H9 (cell line): Measurements from ENCODE around the gene DSCAM. TPM values are rescaled to one million over a fixed set of nuclear protein-coding genes. Genes with fewer than 3 reads are reported as not detected.

ENCODE experiments used
- DNase-seq: peaks from one replicate; pipeline ENCODE4 v3.0.0-alpha.2; 2017
- H2AFZ ChIP-seq: one replicate; pipeline ENCODE4 v1.6.1; 2013; ENCODE audit warnings: mild to moderate bottlenecking, low read length, control low read depth, moderate library complexity
- H2AK5ac ChIP-seq: 2 replicates; pipeline ENCODE4 v1.6.1; 2013; ENCODE audit warnings: low read length, control low read depth, mixed read lengths; ENCODE audit not compliant: insufficient read length
- H2BK120ac ChIP-seq: one replicate; pipeline ENCODE4 v1.6.1; 2013; ENCODE audit warnings: low read depth, mild to moderate bottlenecking, low read length, control low read depth, inconsistent platforms; ENCODE audit not compliant: poor library complexity, severe bottlenecking
- H2BK12ac ChIP-seq: 2 replicates; pipeline ENCODE4 v1.6.1; 2013; ENCODE audit warnings: low read length, control low read depth, mixed read lengths, low read depth; ENCODE audit not compliant: insufficient read length
- H2BK15ac ChIP-seq: 2 replicates; pipeline ENCODE4 v1.6.1; 2013; ENCODE audit warnings: low read depth, low read length, control low read depth
- H2BK20ac ChIP-seq: one replicate; pipeline ENCODE4 v1.6.1; 2013; ENCODE audit warnings: low read depth, mild to moderate bottlenecking, low read length, control low read depth, inconsistent platforms; ENCODE audit not compliant: poor library complexity, severe bottlenecking
- H2BK5ac ChIP-seq: 2 replicates; pipeline ENCODE4 v1.6.1; 2013; ENCODE audit warnings: low read length, control low read depth, mixed read lengths; ENCODE audit not compliant: insufficient read length
- H3K14ac ChIP-seq: 2 replicates; pipeline ENCODE4 v1.6.1; 2013; ENCODE audit warnings: low read length, control low read depth; ENCODE audit not compliant: insufficient read depth
- H3K18ac ChIP-seq: 2 replicates; pipeline ENCODE4 v1.6.1; 2013; ENCODE audit warnings: low read depth, mild to moderate bottlenecking, mixed read lengths, low read length, control low read depth; ENCODE audit not compliant: insufficient read length
- H3K23ac ChIP-seq: 2 replicates; pipeline ENCODE4 v1.6.1; 2013; ENCODE audit warnings: low read length, control low read depth, mixed read lengths, low read depth; ENCODE audit not compliant: insufficient read length
- H3K23me2 ChIP-seq: 2 replicates; pipeline ENCODE4 v1.6.1; 2013; ENCODE audit warnings: low read depth, mild to moderate bottlenecking, mixed read lengths, low read length, control low read depth; ENCODE audit not compliant: insufficient read length, poor library complexity, severe bottlenecking
- H3K27ac ChIP-seq: 2 replicates; pipeline ENCODE4 v1.5.1; 2013; ENCODE audit warnings: low read length, control low read depth, mixed read lengths, low read depth; ENCODE audit not compliant: insufficient read length
- H3K27me3 ChIP-seq: 2 replicates; pipeline ENCODE4 v1.6.1; 2013; ENCODE audit warnings: low read length, control low read depth, inconsistent platforms; ENCODE audit not compliant: insufficient read depth
- H3K4ac ChIP-seq: 2 replicates; pipeline ENCODE4 v1.6.1; 2013; ENCODE audit warnings: low read depth, mild to moderate bottlenecking, control low read depth, inconsistent platforms, low read length, moderate library complexity
- H3K4me1 ChIP-seq: 2 replicates; pipeline ENCODE4 v1.6.1; 2013; ENCODE audit warnings: low read length, control low read depth, inconsistent platforms; ENCODE audit not compliant: insufficient read depth
- H3K4me2 ChIP-seq: 2 replicates; pipeline ENCODE4 v1.6.1; 2013; ENCODE audit warnings: low read length, control low read depth, mixed read lengths; ENCODE audit not compliant: insufficient read length, insufficient read depth
- H3K56ac ChIP-seq: 2 replicates; pipeline ENCODE4 v1.6.1; 2013; ENCODE audit warnings: low read depth, mild to moderate bottlenecking, mixed read lengths, low read length, control low read depth; ENCODE audit not compliant: insufficient read length
- H3K79me1 ChIP-seq: 2 replicates; pipeline ENCODE4 v1.6.1; 2013; ENCODE audit warnings: low read depth, mild to moderate bottlenecking, moderate library complexity, low read length, control low read depth, inconsistent platforms; ENCODE audit not compliant: insufficient read depth, poor library complexity, severe bottlenecking
- H3K79me2 ChIP-seq: 2 replicates; pipeline ENCODE4 v1.6.1; 2013; ENCODE audit warnings: low read length, control low read depth, inconsistent platforms; ENCODE audit not compliant: insufficient read depth
- H3K9ac ChIP-seq: 2 replicates; pipeline ENCODE4 v1.6.1; 2013; ENCODE audit warnings: low read length, control low read depth, mixed read lengths; ENCODE audit not compliant: insufficient read length; ENCODE audit errors: extremely low read depth
- H3K9me3 ChIP-seq: one replicate; pipeline ENCODE4 v1.6.1; 2013; ENCODE audit warnings: low read depth, low read length, inconsistent platforms; ENCODE audit not compliant: control insufficient read depth
- H3T11ph ChIP-seq: one replicate; pipeline ENCODE4 v1.6.1; 2013; ENCODE audit warnings: mild to moderate bottlenecking, low read length, control low read depth, inconsistent platforms
- H4K20me1 ChIP-seq: one replicate; pipeline ENCODE4 v1.6.1; 2013; ENCODE audit not compliant: control insufficient read depth, insufficient read length, insufficient read depth
- H4K5ac ChIP-seq: 2 replicates; pipeline ENCODE4 v1.6.1; 2013; ENCODE audit warnings: low read depth, mild to moderate bottlenecking, mixed read lengths, low read length, control low read depth; ENCODE audit not compliant: insufficient read length
- H4K8ac ChIP-seq: replicated peaks from 2 replicates; pipeline ENCODE4 v1.6.1; 2013; ENCODE audit warnings: low read length, control low read depth, mixed read lengths, low read depth; ENCODE audit not compliant: insufficient read length
- H4K91ac ChIP-seq: 2 replicates; pipeline ENCODE4 v1.6.1; 2013; ENCODE audit warnings: low read depth, mild to moderate bottlenecking, moderate library complexity, mixed read lengths, low read length, control low read depth; ENCODE audit not compliant: insufficient read length
- H3K27ac Mint-ChIP-seq, 3 experiments: 2 replicates in 2 of 3; 3 replicates in 1 of 3; pipeline ENCODE4 v1.8.0; 2020 to 2021; ENCODE audit warnings: mixed read lengths in 3 of 3, mild to moderate bottlenecking in 1 of 3, moderate library complexity in 1 of 3
- H3K27me3 Mint-ChIP-seq: 2 replicates; pipeline ENCODE4 v1.8.0; 2021; ENCODE audit warnings: low read depth, mild to moderate bottlenecking, moderate library complexity, mixed read lengths
- H3K36me3 Mint-ChIP-seq, 3 experiments: 2 replicates in 2 of 3; 3 replicates in 1 of 3; pipeline ENCODE4 v1.8.0; 2020 to 2021; ENCODE audit warnings: low read depth in 3 of 3, mixed read lengths in 3 of 3; ENCODE audit not compliant: insufficient read depth in 1 of 3
- H3K4me1 Mint-ChIP-seq, 2 experiments: 2 replicates each; pipeline ENCODE4 v1.8.0; 2020; ENCODE audit warnings: mixed read lengths in 2 of 2
- H3K4me3 Mint-ChIP-seq, 2 experiments: 2 replicates in 1 of 2; 3 replicates in 1 of 2; pipeline ENCODE4 v1.8.0; 2020 to 2021; ENCODE audit warnings: mild to moderate bottlenecking in 2 of 2, mixed read lengths in 2 of 2, moderate library complexity in 1 of 2
- H3K9me3 Mint-ChIP-seq, 2 experiments: 2 replicates in 1 of 2; 3 replicates in 1 of 2; pipeline ENCODE4 v1.8.0; 2020; ENCODE audit warnings: mild to moderate bottlenecking in 2 of 2, mixed read lengths in 2 of 2, moderate library complexity in 1 of 2
- WGBS: extraction: QIAGEN DNeasy Blood & Tissue Kit; methylation state at CpG from one replicate; pipeline ENCODE4 v1.1.7; 2013; ENCODE audit warnings: missing lambda C conversion rate, low lambda C conversion rate, mixed read lengths; ENCODE audit not compliant: insufficient read length; ENCODE audit errors: extremely low coverage; 5-methylcytosine and 5-hydroxymethylcytosine counted together
- total RNA-seq: library from RNA; stranded (reverse); gene quantifications from 2 replicates; pipeline ENCODE4 v1.2.1, GENCODE V29; 2021
- TF ChIP-seq, protein P1 (sequence below): fragments of 200-600 bp; sonication (generic); conservative IDR thresholded peaks from 3 replicates; pipeline ENCODE4 v1.8.0; 2021; ENCODE audit warnings: antibody characterized with exemption, mild to moderate bottlenecking

The DSCAM gene
- total RNA-seq, 1 experiment from 2014 or later = 0.17 TPM

GRCh38 chr21:40639616-40640194, 207.3 kb downstream of the DSCAM start:
- H4K5ac ChIP-seq = no peak overlapping the region
- H2AK5ac ChIP-seq = no peak overlapping the region
- no peaks in the 10 kb centered on the region for H3K27me3 ChIP-seq
- no peak overlapping the region for H3K4ac ChIP-seq
- Mint-ChIP-seq H3K4me1 (0 out of 4 replicates have a peak, but pooled peaks cover 0 to 2% of the 10 kb centered on the region in 2 experiments), H3K4me3 (no peak overlapping the region), H3K27me3 (peaks cover 1% of the 10 kb centered on the region; the same call in 1 of the 2 replicates), H3K9me3 (peaks cover 0 to 6% of the 10 kb centered on the region in 2 experiments; a peak in 3 of 5 replicates), H3K36me3 (no peaks in the 10 kb centered on the region), H3K27ac (no peak overlapping the region)
- no peaks in the 10 kb centered on the region for H3K9me3 ChIP-seq
- no CpG with 5 or more reads among the region's 6 CpGs for WGBS
- no peak overlapping the region for H2BK20ac ChIP-seq
- no peak for DNase-seq
- TF ChIP-seq, protein P1, sequence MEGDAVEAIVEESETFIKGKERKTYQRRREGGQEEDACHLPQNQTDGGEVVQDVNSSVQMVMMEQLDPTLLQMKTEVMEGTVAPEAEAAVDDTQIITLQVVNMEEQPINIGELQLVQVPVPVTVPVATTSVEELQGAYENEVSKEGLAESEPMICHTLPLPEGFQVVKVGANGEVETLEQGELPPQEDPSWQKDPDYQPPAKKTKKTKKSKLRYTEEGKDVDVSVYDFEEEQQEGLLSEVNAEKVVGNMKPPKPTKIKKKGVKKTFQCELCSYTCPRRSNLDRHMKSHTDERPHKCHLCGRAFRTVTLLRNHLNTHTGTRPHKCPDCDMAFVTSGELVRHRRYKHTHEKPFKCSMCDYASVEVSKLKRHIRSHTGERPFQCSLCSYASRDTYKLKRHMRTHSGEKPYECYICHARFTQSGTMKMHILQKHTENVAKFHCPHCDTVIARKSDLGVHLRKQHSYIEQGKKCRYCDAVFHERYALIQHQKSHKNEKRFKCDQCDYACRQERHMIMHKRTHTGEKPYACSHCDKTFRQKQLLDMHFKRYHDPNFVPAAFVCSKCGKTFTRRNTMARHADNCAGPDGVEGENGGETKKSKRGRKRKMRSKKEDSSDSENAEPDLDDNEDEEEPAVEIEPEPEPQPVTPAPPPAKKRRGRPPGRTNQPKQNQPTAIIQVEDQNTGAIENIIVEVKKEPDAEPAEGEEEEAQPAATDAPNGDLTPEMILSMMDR = no peak
- no peaks in the 10 kb centered on the region for H4K20me1 ChIP-seq
- no peak overlapping the region for H4K8ac ChIP-seq
- no peak overlapping the region for H3K27ac ChIP-seq
- H3K4me1 ChIP-seq = no peaks in the 10 kb centered on the region
- no peak overlapping the region for H2BK5ac ChIP-seq
- H3T11ph ChIP-seq = no peak overlapping the region
- no peaks in the 10 kb centered on the region for H3K79me2 ChIP-seq
- no peak overlapping the region for H3K18ac ChIP-seq
- no peak overlapping the region for H2AFZ ChIP-seq
- no peak overlapping the region for H2BK15ac ChIP-seq
- no peak overlapping the region for H3K56ac ChIP-seq
- H2BK12ac ChIP-seq = no peak overlapping the region
- H3K79me1 ChIP-seq = no peaks in the 10 kb centered on the region
- H3K14ac ChIP-seq = no peak overlapping the region
- no peak overlapping the region for H3K9ac ChIP-seq
- no peak overlapping the region for H4K91ac ChIP-seq
- H2BK120ac ChIP-seq = no peak overlapping the region
- H3K23me2 ChIP-seq = no peaks in the 10 kb centered on the region
- H3K4me2 ChIP-seq = no peak overlapping the region
- H3K23ac ChIP-seq = no peak overlapping the region
